H1 (cell line): ENCODE results near the gene USH2A. TPM values are rescaled to one million over a fixed set of nuclear protein-coding genes. Genes with fewer than 3 reads are reported as not detected.

Experiments
- RFX5 ChIP-seq: IDR thresholded peaks from 2 replicates; pipeline ENCODE4 v1.6.1; 2011; ENCODE audit warnings: low read depth, low read length, improper control_type of control experiment, borderline replicate concordance
- RXRA ChIP-seq: IDR thresholded peaks from 2 replicates; pipeline ENCODE4 v1.6.1; 2011; ENCODE audit warnings: low read depth, mild to moderate bottlenecking, low read length, moderate library complexity; ENCODE audit not compliant: insufficient read depth
- TCF12 ChIP-seq: IDR thresholded peaks from 2 replicates; pipeline ENCODE4 v1.6.1; 2011; ENCODE audit warnings: low read depth, mild to moderate bottlenecking, low read length
- polyA plus RNA-seq, 7 experiments: library from polyadenylated mRNA; depleted of rRNA in 3 of 7; stranded (reverse) in 5 of 7; unstranded in 2 of 7; fragments of >200 nt in 5 of 7; fragments of 200-250 nt in 2 of 7; gene quantifications; 1 replicate in 5 of 7; 2 replicates in 1 of 7; 4 replicates in 1 of 7; pipeline versions ENCODE4 v1.2.1 to v1.2.3, GENCODE V29; 2011 to 2013; ENCODE audit warnings: missing spikeins in 2 of 7, mixed read lengths in 2 of 7
- total RNA-seq: library from RNA; stranded (reverse); fragmentation: NEBNext Ultra II Directional; extraction: Animal tissue kit (Norgen Biotek cat#: 25700); gene quantifications from 2 replicates; pipeline ENCODE4 v1.2.1, GENCODE V29; 2021
- TF ChIP-seq, protein P1 (sequence below), 3 experiments: IDR thresholded peaks; 1 replicate in 2 of 3; 2 replicates in 1 of 3; pipeline versions ENCODE4 v1.5.1 to v1.6.1; 2011; ENCODE audit warnings: low read length in 3 of 3, mild to moderate bottlenecking in 3 of 3, inconsistent platforms in 2 of 3, low read depth in 1 of 3, moderate library complexity in 1 of 3; ENCODE audit not compliant: insufficient read depth in 1 of 3; ENCODE audit errors: control extremely low read depth in 1 of 3
- TF ChIP-seq, protein P2 (sequence below): IDR thresholded peaks from 2 replicates; pipeline ENCODE4 v1.6.1; 2011; ENCODE audit warnings: low read depth, mild to moderate bottlenecking, low read length; ENCODE audit not compliant: insufficient read depth

USH2A gene
- total and polyA plus RNA-seq, 2 of the 8 experiments (the other 6 are each of a cell fraction or from before 2014, with no cell fraction given) = 0.02 to 0.17 TPM

DNA sequence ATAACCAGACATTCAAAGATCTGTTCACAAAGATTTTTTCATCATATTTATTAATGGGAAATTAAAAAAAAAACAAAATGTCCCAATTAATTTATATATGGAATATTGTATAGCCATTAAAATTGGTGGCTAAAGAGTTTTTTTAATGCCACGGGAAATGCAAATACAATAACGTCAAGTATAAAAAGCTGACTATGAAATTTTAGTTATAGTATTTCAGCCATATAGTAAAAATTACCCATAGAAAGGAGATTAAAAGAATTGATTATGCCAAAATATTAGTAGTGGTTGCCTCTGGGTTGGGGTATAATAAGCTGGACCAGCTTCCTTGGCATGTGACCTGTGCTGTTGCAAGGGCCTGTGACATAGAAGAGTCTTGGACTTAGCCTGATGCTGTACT lies 777.4 kb downstream of the USH2A start (continued):
- TF ChIP-seq, protein P1, sequence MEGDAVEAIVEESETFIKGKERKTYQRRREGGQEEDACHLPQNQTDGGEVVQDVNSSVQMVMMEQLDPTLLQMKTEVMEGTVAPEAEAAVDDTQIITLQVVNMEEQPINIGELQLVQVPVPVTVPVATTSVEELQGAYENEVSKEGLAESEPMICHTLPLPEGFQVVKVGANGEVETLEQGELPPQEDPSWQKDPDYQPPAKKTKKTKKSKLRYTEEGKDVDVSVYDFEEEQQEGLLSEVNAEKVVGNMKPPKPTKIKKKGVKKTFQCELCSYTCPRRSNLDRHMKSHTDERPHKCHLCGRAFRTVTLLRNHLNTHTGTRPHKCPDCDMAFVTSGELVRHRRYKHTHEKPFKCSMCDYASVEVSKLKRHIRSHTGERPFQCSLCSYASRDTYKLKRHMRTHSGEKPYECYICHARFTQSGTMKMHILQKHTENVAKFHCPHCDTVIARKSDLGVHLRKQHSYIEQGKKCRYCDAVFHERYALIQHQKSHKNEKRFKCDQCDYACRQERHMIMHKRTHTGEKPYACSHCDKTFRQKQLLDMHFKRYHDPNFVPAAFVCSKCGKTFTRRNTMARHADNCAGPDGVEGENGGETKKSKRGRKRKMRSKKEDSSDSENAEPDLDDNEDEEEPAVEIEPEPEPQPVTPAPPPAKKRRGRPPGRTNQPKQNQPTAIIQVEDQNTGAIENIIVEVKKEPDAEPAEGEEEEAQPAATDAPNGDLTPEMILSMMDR (IDR thresholded peaks at IDR 0.05; ENCODE audit: control extremely low read depth in 1 of 3, insufficient read depth in 1 of 3, low read depth in 1 of 3, low read length in 3 of 3) = no peak
- TF ChIP-seq RFX5 (no peak), TCF12 (no peak), RXRA (no peak)
- TF ChIP-seq, protein P2, sequence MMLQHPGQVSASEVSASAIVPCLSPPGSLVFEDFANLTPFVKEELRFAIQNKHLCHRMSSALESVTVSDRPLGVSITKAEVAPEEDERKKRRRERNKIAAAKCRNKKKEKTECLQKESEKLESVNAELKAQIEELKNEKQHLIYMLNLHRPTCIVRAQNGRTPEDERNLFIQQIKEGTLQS = no peak
- TF ChIP-seq, all 59 proteins: peak for 0
